GM12878 (cell line): ENCODE measurements around the gene DAZAP1. TPM values are rescaled to one million over a fixed set of nuclear protein-coding genes. Genes with fewer than 3 reads are reported as not detected.
A peak's percentile ranks its signal among the peaks of the same experiment; 100 is the strongest.
"Not testable (repeated sequence)": the region's sequence is repeated elsewhere in the genome, so short reads cannot be mapped to it uniquely, and the experiment has no call there.

Experiments
- ATAC-seq: fragments of 200-7000 bp; cut with Tn5 transposase; 3 replicates; pipeline ENCODE4 v1.9.1; 2020; ENCODE audit warnings: mild to moderate bottlenecking, moderate library complexity
- BruUV-seq: library from RNA; stranded (reverse); fragments of 400-500 nt; replicated peaks from 2 replicates; lab custom pipeline; 2021; lab: Mats Ljungman, UMichigan
- CTCF ChIA-PET: fragments of 300-600 bp; sonication (Branson Sonifier 250); formaldehyde crosslinking; extraction: SDS; loops from one replicate; lab custom pipeline; 2021; ENCODE audit warnings: inconsistent platforms; lab: Yijun Ruan, JAX
- POLR2A ChIA-PET: fragments of 350-600 bp; formaldehyde crosslinking; extraction: SDS; loops from one replicate; lab custom pipeline; 2021; ENCODE audit warnings: inconsistent platforms; lab: Charles Lee
- RAD21 ChIA-PET: fragments of 300-600 bp; sonication (Branson Sonifier 250); formaldehyde crosslinking; loops from one replicate; lab custom pipeline; 2023; ENCODE audit warnings: antibody characterized with exemption; ENCODE audit not compliant: unreplicated experiment; lab: Charles Lee
- SMC1A ChIA-PET: fragments of 300-600 bp; sonication (Branson Sonifier 250); formaldehyde crosslinking; loops from one replicate; lab custom pipeline; 2023; ENCODE audit not compliant: unreplicated experiment, uncharacterized antibody; lab: Charles Lee
- DNase-seq: peaks from one replicate; pipeline ENCODE4 v3.0.0-alpha.2; 2011; ENCODE audit warnings: low read depth, low spot score
- FAIRE-seq: peaks from 3 replicates; lab custom pipeline; 2011; peaks lifted over from hg19 to GRCh38; lab: Jason Lieb, UNC
- H2AFZ ChIP-seq: 2 replicates; pipeline ENCODE4 v1.6.0; 2011; ENCODE audit warnings: low read depth, low read length, control low read depth; ENCODE audit not compliant: control insufficient read depth
- H3K27ac ChIP-seq: 2 replicates; pipeline ENCODE4 v1.5.1; 2011; ENCODE audit warnings: control low read depth; ENCODE audit not compliant: control insufficient read depth, insufficient read depth
- H3K27me3 ChIP-seq, 2 experiments: replicated peaks in 1 of 2; 2 replicates each; pipeline versions ENCODE4 v1.6.0 to v1.6.1; 2011; ENCODE audit warnings: low read length in 1 of 2; ENCODE audit not compliant: control insufficient read depth in 2 of 2, insufficient read depth in 2 of 2
- H3K36me3 ChIP-seq, 2 experiments: 2 replicates each; pipeline ENCODE4 v1.5.1; 2011; ENCODE audit warnings: low read length in 1 of 2; ENCODE audit not compliant: control insufficient read depth in 2 of 2, insufficient read depth in 2 of 2
- H3K4me1 ChIP-seq: 2 replicates; pipeline ENCODE4 v1.6.1; 2011; ENCODE audit warnings: mild to moderate bottlenecking, low read length, moderate library complexity, mixed read lengths; ENCODE audit not compliant: control insufficient read depth, insufficient read depth
- H3K4me2 ChIP-seq: 2 replicates; pipeline ENCODE4 v1.6.0; 2011; ENCODE audit warnings: control low read depth; ENCODE audit not compliant: control insufficient read depth, insufficient read depth
- H3K4me3 ChIP-seq: fragments of 200-600 bp; sonication (generic); 2 replicates; pipeline ENCODE4 v1.5.1; 2016
- H3K79me2 ChIP-seq: 2 replicates; pipeline ENCODE4 v1.6.0; 2011; ENCODE audit warnings: low read length; ENCODE audit not compliant: control insufficient read depth, insufficient read depth
- H3K9ac ChIP-seq: 2 replicates; pipeline ENCODE4 v1.8.0; 2011; ENCODE audit warnings: low read length, control low read depth, mixed read lengths; ENCODE audit not compliant: control insufficient read depth, insufficient read depth
- H3K9me3 ChIP-seq: replicated peaks from 3 replicates; pipeline ENCODE4 v1.5.1; 2011; ENCODE audit warnings: mild to moderate bottlenecking, low read length; ENCODE audit not compliant: control insufficient read depth, insufficient read depth
- H4K20me1 ChIP-seq: 2 replicates; pipeline ENCODE4 v1.6.0; 2011; ENCODE audit not compliant: control insufficient read depth, insufficient read depth
- POU2F2 ChIP-seq: IDR thresholded peaks from 3 replicates; pipeline ENCODE4 v1.6.1; 2011; ENCODE audit warnings: low read depth, mild to moderate bottlenecking, low read length, borderline replicate concordance
- SREBF1 ChIP-seq: IDR thresholded peaks from 2 replicates; pipeline ENCODE4 v1.6.1; 2012; ENCODE audit warnings: mild to moderate bottlenecking, low read length
- TCF3 ChIP-seq: IDR thresholded peaks from 2 replicates; pipeline ENCODE4 v1.6.1; 2012; ENCODE audit warnings: low read depth, mild to moderate bottlenecking, low read length, borderline replicate concordance; ENCODE audit not compliant: insufficient read depth
- WGBS: methylation state at CpG from one replicate; pipeline ENCODE4 v1.1.6; 2016; ENCODE audit warnings: low lambda C conversion rate; ENCODE audit not compliant: insufficient replicate concordance, insufficient coverage; ENCODE audit errors: missing lambda C conversion rate; 5-methylcytosine and 5-hydroxymethylcytosine counted together
- in situ Hi-C: fragments of 300-500 bp; cut with MboI; formaldehyde crosslinking; loops from 9 replicates; pipeline ENCODE4 v1.14.3; 2018; ENCODE audit warnings: mixed read lengths
- intact Hi-C: fragments of 100-400 bp; cut with micrococcal nuclease; formaldehyde crosslinking; loops from one replicate; pipeline ENCODE4 v1.14.2; 2022; ENCODE audit not compliant: unreplicated experiment
- polyA plus RNA-seq, 11 experiments: library from polyadenylated mRNA; depleted of rRNA in 4 of 11; unstranded in 6 of 11; stranded (reverse) in 5 of 11; fragments of >200 nt; fragmentation: Nextera tagmentation in 4 of 11; fragmentation: Illumina TruSeq in 1 of 11; extraction: Ambion mirVana in 4 of 11; extraction: Trizol in 1 of 11; gene quantifications; 1 replicate in 1 of 11; 2 replicates in 10 of 11; pipeline versions ENCODE4 v1.2.1 to v1.2.3, GENCODE V29; 2011 to 2016; ENCODE audit warnings: inconsistent platforms in 2 of 11, missing spikeins in 2 of 11, low read depth in 1 of 11
- total RNA-seq, 4 experiments: library from RNA; depleted of rRNA in 3 of 4; stranded (reverse); fragments of >200 nt in 3 of 4; fragmentation: Illumina TruSeq in 1 of 4; extraction: Trizol in 1 of 4; gene quantifications; 2 replicates each; pipeline versions ENCODE4 v1.2.1 to v1.2.3, GENCODE V29; 2013 to 2021

DAZAP1 gene
- total and polyA plus RNA-seq, 10 of the 15 experiments (the other 5 are each of a cell fraction or from before 2014, with no cell fraction given): 9.9 to 240 (median 92.3) TPM

DNA sequence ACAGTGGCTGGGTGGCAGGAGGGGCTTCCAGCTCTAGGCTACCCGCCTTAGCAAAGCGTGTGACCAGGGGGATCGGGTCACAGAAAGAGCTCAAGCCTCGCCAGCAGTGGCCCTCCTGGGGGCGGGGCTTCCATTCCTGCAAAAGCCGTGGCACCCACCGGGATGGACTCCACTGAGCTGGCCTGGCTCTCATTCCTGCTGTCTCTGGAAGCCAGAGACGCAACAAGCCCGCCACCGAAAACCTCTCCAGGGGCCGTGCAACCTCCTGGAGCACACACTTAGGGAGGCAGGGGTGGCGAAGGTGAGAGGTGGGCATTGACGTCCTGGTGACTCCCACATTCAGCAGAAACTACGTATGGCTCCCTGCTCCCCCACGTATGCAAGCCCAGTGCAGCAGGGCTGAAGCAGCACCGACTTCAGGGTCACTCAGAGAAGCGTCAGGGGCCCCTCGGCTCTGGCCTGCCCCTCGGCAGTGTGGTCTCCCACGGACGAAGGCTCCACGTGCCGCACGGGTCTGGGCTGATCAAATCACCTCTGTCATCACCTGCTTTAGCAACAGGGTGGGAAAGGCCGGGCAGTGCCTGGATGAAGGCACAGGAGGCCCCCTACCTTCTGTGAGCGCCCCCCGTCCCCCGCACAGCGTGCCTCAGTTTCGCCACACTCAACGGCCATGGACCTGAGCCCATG, 68.5 kb downstream of the DAZAP1 start:
- ChIA-PET RAD21 (no interaction called here), SMC1A (no interaction called here), POLR2A (no interaction called here), CTCF (interaction anchor here (1.2 kb wide), 1 partner anchor 26 kb away, joined by 3 read pairs; no protein-coding TSS in a partner anchor)
- Histone ChIP-seq H3K9ac (no peak overlapping the region), H3K36me3 (no peaks in the 10 kb centered on the region), H3K27me3 (peaks cover under 1 to 11% of the 10 kb centered on the region in 2 experiments), H3K4me1 (peaks cover 6% of the 10 kb centered on the region), H3K27ac (no peak overlapping the region), H3K4me3 (no peak overlapping the region), H2AFZ (no peak overlapping the region), H3K79me2 (peaks cover 8% of the 10 kb centered on the region), H4K20me1 (peaks cover 7% of the 10 kb centered on the region), H3K9me3 (no peaks in the 10 kb centered on the region), H3K4me2 (no peak overlapping the region)
- no peak for FAIRE-seq
- WGBS: 93% methylated on average over 30 of the region's 31 CpGs
- DNase-seq: no peak
- in situ Hi-C loops (no loop called here), intact Hi-C loops (no loop called here)
- ATAC-seq: no peak
- TF ChIP-seq TCF3: 0 out of 2 replicates have a peak, but pooled peaks have one; percentile 6
- TF ChIP-seq POU2F2: no peak
- TF ChIP-seq SREBF1: no peak
- no TSS peak for BruUV-seq

- not testable (repeated sequence) for FAIRE-seq
These were observed 69.7 kb downstream of the DAZAP1 start for GRCh38 chr19:1477056-1477455.

More at GRCh38 chr19:1477056-1477455, 69.7 kb downstream of the DAZAP1 start:
- DNase-seq, ATAC-seq, SMC1A ChIA-PET, H3K27me3 ChIP-seq, H3K9me3 ChIP-seq, H2AFZ ChIP-seq, BruUV-seq, H3K27ac ChIP-seq, H4K20me1 ChIP-seq, H3K4me1 ChIP-seq, intact Hi-C loops, H3K36me3 ChIP-seq, H3K9ac ChIP-seq, H3K79me2 ChIP-seq, RAD21 ChIA-PET, H3K4me2 ChIP-seq, in situ Hi-C loops: not testable (repeated sequence)
- WGBS: 88% methylated on average over 8 of the region's 9 CpGs
- CTCF ChIA-PET: interaction anchor here (0.8 to 1.0 kb wide), 2 partner anchors 26 to 32 kb away, joined by 3 to 4 read pairs; no protein-coding TSS in a partner anchor
- POLR2A ChIA-PET: interaction anchor here (0.6 to 0.8 kb wide), 2 partner anchors 14 to 61 kb away, joined by 3 read pairs; partner anchors contain the start of gene REEP6
- 0 out of 2 replicates have a peak overlapping the region, but pooled peaks have one; percentile 2 for H3K4me3 ChIP-seq
